CD4-positive, alpha-beta T cell treated with Interferon gamma for 1 hour (primary cell): ENCODE measurements around the gene CCDC171.
"Not testable (repeated sequence)": the region's sequence is repeated elsewhere in the genome, so short reads cannot be mapped to it uniquely, and the experiment has no call there.

Experiments
- DNase-seq: peaks from one replicate; pipeline ENCODE4 v3.0.0-alpha.2; 2020

Gene CCDC171

DNA sequence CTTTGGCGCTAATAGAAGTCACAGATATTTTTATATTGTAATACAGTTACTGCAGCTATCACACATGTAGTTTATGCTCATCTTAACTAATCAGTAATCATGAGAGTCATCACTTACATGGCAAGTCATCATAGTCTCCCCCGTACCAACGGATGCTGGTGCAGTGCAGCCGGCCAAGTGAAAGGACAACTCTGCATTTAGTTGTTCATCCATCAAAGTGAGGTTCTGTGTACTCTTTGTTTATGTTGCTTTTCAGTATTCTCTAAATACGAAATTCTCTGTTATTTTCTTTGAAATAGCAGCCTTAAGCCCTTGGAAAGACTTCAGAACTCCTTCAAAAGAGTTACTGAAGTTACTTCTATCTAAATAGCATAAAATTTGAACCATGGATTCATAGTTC lies 216.7 kb downstream of the CCDC171 start:
- DNase-seq: no peak

DNA sequence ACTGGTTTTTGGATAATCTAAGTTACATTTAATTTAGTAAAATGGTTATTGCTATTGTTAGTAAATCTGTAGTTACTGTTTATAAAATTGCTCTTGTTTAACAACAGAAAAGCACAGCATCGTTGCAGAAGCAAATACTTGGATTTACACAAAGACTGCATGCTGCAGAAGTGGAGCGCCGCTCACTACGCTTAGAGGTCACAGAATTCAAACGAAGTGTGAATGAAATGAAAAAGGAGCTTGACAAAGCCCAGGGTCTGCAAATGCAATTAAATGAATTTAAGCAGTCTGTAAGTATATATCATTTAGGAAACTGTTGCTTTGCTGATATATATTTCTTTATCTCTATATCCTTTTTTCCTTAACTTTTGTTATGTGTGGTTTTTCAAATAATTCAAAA lies 226.0 kb downstream of the CCDC171 start:
- DNase-seq: no peak

DNA sequence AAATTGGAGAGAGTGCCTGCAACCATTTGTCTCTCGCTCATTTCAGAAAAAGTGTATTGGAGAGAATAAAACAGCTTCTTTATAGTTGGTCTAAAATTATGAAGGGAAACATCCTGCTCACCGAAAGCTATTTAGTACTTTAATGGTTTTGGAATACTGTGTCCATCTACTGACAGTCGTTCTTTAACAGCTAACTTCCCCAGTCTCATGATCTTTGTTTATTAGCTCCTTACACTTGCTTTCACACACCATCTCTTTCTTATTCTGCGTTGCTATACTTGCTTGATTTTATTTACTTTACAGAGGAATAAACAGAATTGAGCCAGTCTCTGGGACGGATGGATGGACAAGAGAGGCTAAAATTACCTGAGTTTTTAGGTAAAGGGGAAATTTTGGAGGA lies 229.3 kb downstream of the CCDC171 start:
- DNase-seq: no peak

- no peak for DNase-seq
Observed at GRCh38 chr9:15785584-15785983, 232.7 kb downstream of the CCDC171 start.

GRCh38 chr9:15786616-15787015 lies 233.8 kb downstream of the CCDC171 start:
- DNase-seq: no peak

GRCh38 chr9:15810219-15810899 lies 257.5 kb downstream of the CCDC171 start:
- DNase-seq: not testable (repeated sequence)

DNA sequence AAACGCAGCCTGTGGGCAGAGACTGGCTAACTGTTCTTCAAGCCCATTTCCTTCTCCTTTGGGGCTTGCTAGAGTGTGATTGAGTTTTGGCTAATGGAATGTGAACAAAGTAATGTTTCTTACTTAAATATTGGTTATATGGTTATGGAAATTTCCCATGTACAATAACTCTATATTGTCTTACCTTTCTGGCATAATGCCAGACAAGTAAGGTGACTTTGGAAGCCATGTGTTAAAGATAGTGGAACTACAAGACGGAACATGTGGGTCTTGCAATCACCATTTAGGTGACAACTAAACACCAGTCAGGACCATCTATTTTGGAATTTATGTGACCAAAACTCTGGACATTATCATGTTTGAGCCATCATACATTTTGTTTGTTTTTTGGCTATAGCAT lies 260.2 kb downstream of the CCDC171 start:
- no peak for DNase-seq

DNA sequence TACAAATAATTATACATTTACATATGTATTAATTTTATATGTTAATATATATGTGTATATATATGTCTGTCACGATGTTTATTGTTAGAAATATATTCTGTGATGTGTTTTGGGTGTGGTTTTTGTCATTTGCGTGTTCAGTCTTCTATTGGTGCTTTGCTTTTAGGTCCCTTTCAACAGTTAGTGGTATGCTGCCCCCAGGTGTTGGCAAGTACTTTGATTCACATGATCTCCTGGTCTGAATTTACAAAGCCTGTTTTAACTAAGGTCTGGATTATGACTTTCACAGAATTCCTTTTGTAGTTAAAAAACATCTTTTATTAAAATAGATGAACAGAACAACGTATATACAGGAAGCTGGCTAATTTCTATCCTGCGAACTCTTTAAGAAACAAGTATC lies 271.5 kb downstream of the CCDC171 start:
- no peak for DNase-seq

DNA sequence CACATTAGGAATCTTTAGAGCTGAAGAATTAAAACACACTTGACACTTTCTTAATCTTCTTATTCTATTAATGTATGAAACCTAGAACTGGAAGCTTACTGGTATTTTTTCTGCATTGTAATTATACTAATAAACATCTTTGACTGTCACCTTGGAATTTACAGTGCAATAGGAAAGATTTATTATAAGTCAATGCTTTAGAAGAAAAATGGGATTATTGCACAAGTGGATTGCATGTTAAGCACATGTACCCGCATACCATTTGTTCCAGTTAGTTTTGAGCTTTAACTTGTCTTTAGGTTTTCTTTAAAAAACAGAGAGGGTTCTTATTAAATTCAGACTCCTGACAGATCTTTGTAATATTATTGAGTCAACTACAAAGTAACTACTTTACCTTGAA lies 278.5 kb downstream of the CCDC171 start:
- no peak for DNase-seq

- no peak for DNase-seq
Observed at GRCh38 chr9:15834541-15834940, 281.7 kb downstream of the CCDC171 start.

GRCh38 chr9:15837079-15837679 lies 284.3 kb downstream of the CCDC171 start:
- no peak for DNase-seq

DNA sequence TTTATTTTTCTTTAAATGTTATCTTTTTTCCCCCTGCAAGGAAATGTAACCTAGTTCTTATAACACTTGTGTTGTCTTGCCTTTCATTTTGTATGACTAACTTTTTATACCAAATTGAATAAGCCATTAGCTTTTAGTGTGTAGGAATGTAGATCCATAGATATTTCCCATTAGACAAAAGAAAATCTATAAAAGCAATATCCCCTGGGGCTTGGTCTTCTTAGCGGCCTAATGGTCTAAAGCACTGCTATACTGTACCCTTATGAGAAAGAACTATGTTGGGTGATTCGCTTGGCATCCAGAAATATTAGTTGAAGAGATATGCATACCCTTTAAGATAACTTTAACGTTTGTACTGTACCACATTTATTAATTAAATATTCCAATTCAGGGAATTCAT lies 289.2 kb downstream of the CCDC171 start:
- no peak for DNase-seq

- DNase-seq: no peak
Observed at GRCh38 chr9:15843316-15843715, 290.5 kb downstream of the CCDC171 start.

DNA sequence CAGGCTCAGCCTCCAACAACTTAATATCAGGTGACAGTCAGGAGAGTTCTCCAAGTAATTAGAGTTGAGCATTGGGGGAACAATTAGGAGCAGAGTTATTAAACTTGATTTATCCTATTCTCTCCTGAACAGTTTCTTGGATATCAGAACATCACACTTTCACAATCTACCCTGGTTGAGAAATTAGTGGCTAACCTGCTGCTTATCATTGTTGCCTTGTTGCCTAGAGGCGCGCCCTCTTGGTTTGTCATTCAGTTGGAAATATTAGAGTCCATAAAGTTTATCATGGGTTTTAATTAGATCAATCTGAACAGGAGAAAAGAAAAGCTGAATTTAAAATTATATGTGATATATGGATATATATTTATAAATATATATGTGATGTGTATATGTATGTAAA lies 291.1 kb downstream of the CCDC171 start:
- no peak for DNase-seq

DNA sequence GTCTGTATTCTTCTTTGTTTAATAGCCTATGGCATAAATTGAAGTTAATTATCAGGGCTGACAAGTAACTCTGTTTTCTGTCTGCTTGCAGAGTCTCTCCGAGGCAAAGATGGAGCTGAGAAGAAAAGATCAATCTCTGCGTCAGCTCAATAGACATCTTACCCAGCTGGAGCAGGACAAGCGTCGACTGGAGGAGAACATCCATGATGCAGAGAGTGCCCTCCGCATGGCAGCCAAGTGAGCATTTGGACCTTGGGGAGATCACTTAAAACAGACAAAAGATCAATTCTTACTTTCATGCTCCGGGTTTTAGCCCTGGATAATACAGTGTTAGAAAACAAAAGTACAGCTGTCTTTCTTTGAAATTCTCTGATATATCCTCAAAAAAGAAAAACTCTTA lies 293.8 kb downstream of the CCDC171 start:
- DNase-seq: no peak

DNA sequence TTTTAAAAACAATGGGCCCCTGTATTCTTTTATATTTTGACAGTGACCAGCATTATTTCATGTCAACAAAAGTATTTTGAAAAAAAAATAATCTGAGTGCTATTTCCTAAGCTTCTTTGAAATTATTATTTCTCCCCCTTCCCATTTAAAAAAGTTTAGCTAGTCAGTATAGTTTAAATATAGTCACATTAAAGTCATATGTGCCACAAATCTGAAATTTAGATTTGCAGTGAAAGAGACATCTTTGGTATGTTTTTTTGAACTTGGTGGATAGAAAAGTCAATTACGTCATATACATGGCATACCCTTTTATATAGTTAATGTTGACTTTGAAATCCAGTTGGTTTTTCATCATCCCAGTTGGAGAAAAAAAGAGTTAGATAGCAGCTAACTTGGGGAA lies 297.0 kb downstream of the CCDC171 start:
- no peak for DNase-seq

GRCh38 chr9:15851766-15852165 lies 298.9 kb downstream of the CCDC171 start:
- no peak for DNase-seq

GRCh38 chr9:15856591-15856990 lies 303.7 kb downstream of the CCDC171 start:
- no peak for DNase-seq

- DNase-seq: no peak
Observed at GRCh38 chr9:15867334-15867733, 314.5 kb downstream of the CCDC171 start.

DNA sequence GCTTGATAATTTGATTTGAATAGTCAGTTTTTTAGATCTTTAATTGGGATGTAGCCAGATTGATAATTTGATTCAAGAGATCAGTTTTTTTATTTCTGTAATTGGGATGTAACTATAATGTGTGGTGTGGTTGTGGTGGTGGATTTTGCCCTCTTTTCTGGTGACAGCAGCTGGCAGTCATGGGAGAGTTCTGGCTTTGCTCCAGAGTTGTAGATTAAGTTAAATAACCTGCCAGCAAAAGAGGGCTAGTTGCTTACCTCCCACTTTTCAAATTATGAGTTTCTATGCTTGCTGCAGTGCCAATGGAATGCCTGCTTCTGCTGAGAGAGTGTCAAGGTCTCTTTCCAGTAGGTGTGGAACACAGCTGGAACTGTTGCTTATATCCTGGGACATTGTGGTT lies 315.1 kb downstream of the CCDC171 start:
- DNase-seq: no peak

DNA sequence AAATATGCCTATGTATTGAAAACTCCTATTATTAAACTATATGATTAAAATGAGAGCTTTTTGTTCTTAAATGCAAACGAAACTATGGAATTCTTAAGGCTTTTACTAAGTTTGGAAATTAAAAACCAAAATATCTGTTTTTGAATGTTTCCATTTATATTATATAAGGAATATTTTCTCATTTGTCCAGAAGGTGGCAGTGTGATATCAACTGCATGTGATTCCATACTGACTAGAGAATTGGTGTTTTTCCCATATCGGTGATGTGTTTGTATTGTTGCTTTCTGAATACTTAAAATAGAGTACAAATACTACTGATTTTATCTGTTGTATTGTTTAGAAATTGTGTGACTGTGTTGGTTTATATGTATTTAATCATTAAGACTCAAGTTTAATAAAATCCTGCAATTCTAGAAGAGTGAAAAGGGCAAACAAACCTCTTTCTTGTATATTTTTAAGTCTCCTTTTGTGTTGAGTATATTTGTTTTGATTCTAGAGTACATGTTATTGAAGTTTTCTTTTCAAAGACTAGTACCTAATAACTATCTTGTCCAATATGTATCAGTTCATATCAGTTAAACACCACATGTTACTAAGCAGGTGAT lies 320.8 kb downstream of the CCDC171 start:
- DNase-seq: no peak

- DNase-seq: no peak
Observed at GRCh38 chr9:15882328-15882727, 329.5 kb downstream of the CCDC171 start.

- no peak for DNase-seq
Observed at GRCh38 chr9:15882883-15883282, 330.0 kb downstream of the CCDC171 start.

DNA sequence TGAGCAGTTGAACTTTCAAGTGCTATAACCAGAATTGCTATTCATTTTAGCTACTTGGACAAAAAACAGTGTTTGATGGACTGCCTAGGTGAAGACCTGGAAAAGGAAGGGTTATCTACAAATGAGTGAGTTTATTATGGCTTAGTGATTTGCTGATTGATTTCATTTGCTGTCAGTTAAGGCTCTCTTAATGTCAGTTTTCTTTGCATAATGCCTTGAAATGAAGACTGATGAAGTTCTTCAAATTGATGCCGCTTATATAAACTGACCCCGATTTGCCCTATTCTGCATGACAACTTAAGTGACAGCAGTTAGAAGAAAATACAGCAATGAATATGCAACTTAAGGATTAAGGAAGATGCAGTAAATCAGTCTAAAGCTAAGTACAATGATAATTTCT lies 332.6 kb downstream of the CCDC171 start:
- no peak for DNase-seq

GRCh38 chr9:15889555-15889954 lies 336.7 kb downstream of the CCDC171 start:
- no peak for DNase-seq
